Liver (tissue), 9 donors: ENCODE results near the gene ACOT13. TPM values are rescaled to one million over a fixed set of nuclear protein-coding genes. Genes with fewer than 3 reads are reported as not detected.
"Not testable (repeated sequence)": the region's sequence is repeated elsewhere in the genome, so short reads cannot be mapped to it uniquely, and the experiment has no call there.

ENCODE experiments used
- DNase-seq: peaks from one replicate; pipeline ENCODE4 v3.0.0-alpha.2; 2017; ENCODE audit warnings: low spot score
- H3K27ac ChIP-seq, 2 donors: one replicate each; pipeline ENCODE4 v1.7.0; 2013; ENCODE audit warnings: inconsistent platforms in 2 of 2, low read length in 2 of 2, control low read depth in 1 of 2, low read depth in 1 of 2, mild to moderate bottlenecking in 1 of 2
- H3K27me3 ChIP-seq, 4 donors: one replicate each; pipeline versions ENCODE4 v1.6.1 to v1.7.0; 2013; ENCODE audit warnings: low read length in 3 of 4, inconsistent platforms in 1 of 4, mild to moderate bottlenecking in 1 of 4, moderate library complexity in 1 of 4; ENCODE audit not compliant: control insufficient read depth in 4 of 4, insufficient read depth in 4 of 4
- H3K36me3 ChIP-seq, 4 donors: one replicate each; pipeline versions ENCODE4 v1.6.1 to v1.7.0; 2013; ENCODE audit warnings: low read length in 3 of 4, mild to moderate bottlenecking in 3 of 4, low read depth in 1 of 4, moderate library complexity in 1 of 4; ENCODE audit not compliant: control insufficient read depth in 4 of 4, insufficient read depth in 3 of 4
- H3K4me1 ChIP-seq, 4 donors: one replicate each; pipeline versions ENCODE4 v1.6.1 to v1.7.0; 2013; ENCODE audit warnings: low read length in 3 of 4, mild to moderate bottlenecking in 3 of 4, moderate library complexity in 1 of 4; ENCODE audit not compliant: control insufficient read depth in 4 of 4, insufficient read depth in 4 of 4
- H3K4me3 ChIP-seq, 3 donors: one replicate each; pipeline versions ENCODE4 v1.6.1 to v1.7.0; 2013; ENCODE audit warnings: low read length in 3 of 3, control low read depth in 1 of 3, low read depth in 1 of 3, mild to moderate bottlenecking in 1 of 3
- H3K9ac ChIP-seq, 2 donors: one replicate each; pipeline ENCODE4 v1.7.0; 2013; ENCODE audit warnings: low read length in 2 of 2, mild to moderate bottlenecking in 2 of 2, moderate library complexity in 2 of 2, control low read depth in 1 of 2, low read depth in 1 of 2
- H3K9me3 ChIP-seq, 4 donors: one replicate each; pipeline versions ENCODE4 v1.6.1 to v1.7.0; 2013; ENCODE audit warnings: low read length in 3 of 4; ENCODE audit not compliant: control insufficient read depth in 4 of 4
- ATF3 ChIP-seq: IDR thresholded peaks from 2 replicates; pipeline ENCODE4 v1.6.1; 2016; ENCODE audit warnings: antibody characterized with exemption
- CTCF ChIP-seq: fragments of 150-350 bp; IDR thresholded peaks from 2 replicates; pipeline ENCODE4 v1.5.1; 2017; ENCODE audit warnings: improper control_type of control experiment, low read depth, low read length; ENCODE audit not compliant: missing input control
- EGR1 ChIP-seq, 2 donors: IDR thresholded peaks; 2 replicates each; pipeline ENCODE4 v1.6.1; 2016 to 2018; ENCODE audit warnings: antibody characterized with exemption in 2 of 2, low read depth in 2 of 2
- FOXA1 ChIP-seq: IDR thresholded peaks from 2 replicates; pipeline ENCODE4 v1.6.1; 2016; ENCODE audit warnings: antibody characterized with exemption
- FOXA2 ChIP-seq: IDR thresholded peaks from 2 replicates; pipeline ENCODE4 v1.6.1; 2016; ENCODE audit warnings: antibody characterized with exemption
- GABPA ChIP-seq, 2 donors: IDR thresholded peaks in 1 of 2; conservative IDR thresholded peaks in 1 of 2; 2 replicates each; pipeline ENCODE4 v1.6.1; 2016; ENCODE audit warnings: antibody characterized with exemption in 2 of 2, mild to moderate bottlenecking in 1 of 2, moderate library complexity in 1 of 2
- HNF4A ChIP-seq, 2 donors: conservative IDR thresholded peaks; 2 replicates each; pipeline ENCODE4 v1.6.1; 2016; ENCODE audit warnings: antibody characterized with exemption in 2 of 2, mild to moderate bottlenecking in 2 of 2
- HNF4G ChIP-seq: IDR thresholded peaks from 2 replicates; pipeline ENCODE4 v1.6.1; 2016; ENCODE audit warnings: antibody characterized with exemption
- JUND ChIP-seq, 2 donors: IDR thresholded peaks; 2 replicates each; pipeline ENCODE4 v1.6.1; 2016; ENCODE audit warnings: antibody characterized with exemption in 2 of 2
- MAX ChIP-seq: IDR thresholded peaks from 2 replicates; pipeline ENCODE4 v1.6.1; 2016; ENCODE audit warnings: antibody characterized with exemption
- NR2F2 ChIP-seq: IDR thresholded peaks from 2 replicates; pipeline ENCODE4 v1.6.1; 2016; ENCODE audit warnings: antibody characterized with exemption
- RAD21 ChIP-seq, 2 donors: IDR thresholded peaks; 2 replicates each; pipeline ENCODE4 v1.6.1; 2016; ENCODE audit warnings: antibody characterized with exemption in 2 of 2, mild to moderate bottlenecking in 2 of 2
- REST ChIP-seq: IDR thresholded peaks from 2 replicates; pipeline ENCODE4 v1.6.1; 2016; ENCODE audit warnings: antibody characterized with exemption, mild to moderate bottlenecking
- RXRA ChIP-seq, 2 donors: IDR thresholded peaks; 2 replicates each; pipeline ENCODE4 v1.6.1; 2017 to 2018; ENCODE audit warnings: antibody characterized with exemption in 2 of 2, mild to moderate bottlenecking in 1 of 2
- SP1 ChIP-seq: IDR thresholded peaks from 2 replicates; pipeline ENCODE4 v1.6.1; 2018; ENCODE audit warnings: antibody characterized with exemption, mild to moderate bottlenecking
- TAF1 ChIP-seq: conservative IDR thresholded peaks from 2 replicates; pipeline ENCODE4 v1.6.1; 2016; ENCODE audit warnings: antibody characterized with exemption, mild to moderate bottlenecking
- ZBTB33 ChIP-seq: IDR thresholded peaks from 2 replicates; pipeline ENCODE4 v1.6.1; 2016; ENCODE audit warnings: antibody characterized with exemption
- WGBS: extraction: QIAGEN DNeasy Blood & Tissue Kit; methylation state at CpG from one replicate; pipeline ENCODE4 v1.1.7; 2013; 5-methylcytosine and 5-hydroxymethylcytosine counted together
- polyA plus RNA-seq, 2 donors: library from polyadenylated mRNA; stranded (reverse) in 1 of 2; unstranded in 1 of 2; fragments of 200-250 nt in 1 of 2; fragments of >200 nt in 1 of 2; fragmentation: Nextera tagmentation in 1 of 2; extraction: Ambion mirVana in 1 of 2; gene quantifications; one replicate each; pipeline versions ENCODE4 v1.2.1 to v1.2.3, GENCODE V29; 2013 to 2015
- total RNA-seq, 2 donors: library from RNA; depleted of rRNA; stranded (reverse); fragments of >200 nt; gene quantifications; one replicate each; pipeline ENCODE4 v1.2.3, GENCODE V29; 2014
- donor health status: healthy.
- donor health status: healthy.
- donor health status: healthy.
- donor health status: healthy.
- donor health status: healthy.

Gene ACOT13
- total and polyA plus RNA-seq, 4 donors, result 9.9 to 90.0 (median 21.3) TPM

- Histone ChIP-seq H3K36me3 (peaks cover 0 to 6% (median 1%) of the 10 kb centered on the region in 4 donors), H3K4me1 (peaks cover 3 to 17% (median 16%) of the 10 kb centered on the region in 4 donors), H3K27ac (no peak overlapping the region), H3K9me3 (no peaks in the 10 kb centered on the region), H3K27me3 (no peaks in the 10 kb centered on the region), H3K9ac (no peak overlapping the region), H3K4me3 (no peak overlapping the region)
- 81% methylated on average over 1 of the region's 1 CpG for WGBS
- TF ChIP-seq TAF1, result no peak
- no peak for TF ChIP-seq SP1
- no peak for DNase-seq
Observed at GRCh38 chr6:24659561-24659960, 7.3 kb upstream of the ACOT13 start.

- Histone ChIP-seq H3K9ac (no peak overlapping the region), H3K27ac (no peak overlapping the region), H3K4me3 (no peak overlapping the region), H3K36me3 (peaks cover 0 to 6% (median 1%) of the 10 kb centered on the region in 4 donors), H3K9me3 (no peaks in the 10 kb centered on the region), H3K27me3 (no peaks in the 10 kb centered on the region), H3K4me1 (peaks cover 5 to 23% (median 21%) of the 10 kb centered on the region in 4 donors)
- no peak for TF ChIP-seq REST
- no peak for TF ChIP-seq TAF1
- TF ChIP-seq FOXA2, result no peak
- no peak for TF ChIP-seq ZBTB33
- no peak for TF ChIP-seq FOXA1
- TF ChIP-seq SP1, result no peak
- no peak for TF ChIP-seq JUND (IDR thresholded peaks at IDR 0.05)
- TF ChIP-seq HNF4G, result no peak
- TF ChIP-seq RXRA (IDR thresholded peaks at IDR 0.05), result no peak
- TF ChIP-seq CTCF, result no peak
- no peak for TF ChIP-seq MAX
- TF ChIP-seq HNF4A (conservative IDR thresholded peaks at IDR 0.05), result no peak
- TF ChIP-seq EGR1 (IDR thresholded peaks at IDR 0.05; ENCODE audit: low read depth in 2 of 2), result no peak
- no peak for TF ChIP-seq GABPA (IDR thresholded peaks at IDR 0.05 in 1 of 2, conservative IDR thresholded peaks at IDR 0.05 in 1 of 2)
- TF ChIP-seq ATF3, result no peak
- no peak for TF ChIP-seq RAD21 (IDR thresholded peaks at IDR 0.05)
- TF ChIP-seq NR2F2, result no peak
- DNase-seq, result no peak
- 73% methylated on average over 2 of the region's 2 CpGs for WGBS
Observed at GRCh38 chr6:24660105-24660504, 6.8 kb upstream of the ACOT13 start.

GRCh38 chr6:24661759-24662158 lies 5.1 kb upstream of the ACOT13 start:
- WGBS, result 77% methylated on average over 5 of the region's 5 CpGs
- not testable (repeated sequence) for H3K9ac ChIP-seq, H3K9me3 ChIP-seq, H3K27ac ChIP-seq, DNase-seq, H3K27me3 ChIP-seq, H3K4me3 ChIP-seq, H3K36me3 ChIP-seq
- peaks cover 5 to 35% (median 31%) of the 10 kb centered on the region in 4 donors for H3K4me1 ChIP-seq
